Prostate gland (tissue), 2 donors: ENCODE results near the gene ADAMTS13.

Source experiments
- CTCF ChIP-seq, 4 experiments: fragments of 200-600 bp in 2 of 4; fragments of 450-650 bp in 2 of 4; sonication (generic) in 2 of 4; IDR thresholded peaks; 1 replicate in 3 of 4; 2 replicates in 1 of 4; pipeline ENCODE4 v1.5.1; 2016 to 2019; ENCODE audit warnings: antibody characterized with exemption in 4 of 4, mild to moderate bottlenecking in 2 of 4, moderate library complexity in 2 of 4
- POLR2AphosphoS5 ChIP-seq: sonication (generic); formaldehyde crosslinking; IDR thresholded peaks from one replicate; pipeline ENCODE4 v1.6.1; 2017; ENCODE audit warnings: antibody characterized with exemption

GRCh38 chr9:133443248-133443647 lies 21.1 kb downstream of the ADAMTS13 start:
- TF ChIP-seq CTCF (IDR thresholded peaks at IDR 0.05) (no peak), POLR2AphosphoS5 (no peak)
